Esophagus muscularis mucosa (tissue), 4 donors: ENCODE results near the gene PRRC2C.

Experiments used
- CTCF ChIP-seq, 3 experiments: fragments of 200-600 bp in 2 of 3; fragments of 450-650 bp in 1 of 3; sonication (generic) in 2 of 3; IDR thresholded peaks; one replicate each; pipeline ENCODE4 v1.5.1; 2017 to 2019; ENCODE audit warnings: antibody characterized with exemption in 3 of 3, mild to moderate bottlenecking in 2 of 3, moderate library complexity in 1 of 3
- EP300 ChIP-seq: sonication (generic); formaldehyde crosslinking; IDR thresholded peaks from one replicate; pipeline ENCODE4 v1.6.1; 2017; ENCODE audit warnings: antibody characterized with exemption
- POLR2A ChIP-seq: fragments of 450-650 bp; IDR thresholded peaks from one replicate; pipeline ENCODE4 v1.6.1; 2017; ENCODE audit warnings: antibody characterized with exemption, moderate library complexity, mild to moderate bottlenecking, low read depth
- POLR2AphosphoS5 ChIP-seq, 2 donors: sonication (generic); formaldehyde crosslinking; IDR thresholded peaks; one replicate each; pipeline ENCODE4 v1.6.1; 2017; ENCODE audit warnings: antibody characterized with exemption in 2 of 2

GRCh38 chr1:171628225-171628624 is 142.9 kb downstream of the PRRC2C start:
- TF ChIP-seq CTCF (IDR thresholded peaks at IDR 0.05) (no peak), POLR2AphosphoS5 (IDR thresholded peaks at IDR 0.05) (no peak), POLR2A (no peak), EP300 (no peak)
